HG02973 (cell line): Measurements from ENCODE around the gene EYA2.
A peak's percentile ranks its signal among the peaks of the same experiment; 100 is the strongest.

Source experiments
- ATAC-seq: cut with Tn5 transposase; IDR thresholded peaks from one replicate; pipeline ENCODE4 v1.9.1; 2021; ENCODE audit warnings: moderate library complexity; ENCODE audit not compliant: unreplicated experiment

Gene EYA2

GRCh38 chr20:46977204-46977603 lies 82.6 kb downstream of the EYA2 start:
- no peak for ATAC-seq

GRCh38 chr20:46977909-46978588 lies 83.4 kb downstream of the EYA2 start:
- no peak for ATAC-seq

- no peak for ATAC-seq
Measured at GRCh38 chr20:46978951-46979491, 84.4 kb downstream of the EYA2 start.

DNA sequence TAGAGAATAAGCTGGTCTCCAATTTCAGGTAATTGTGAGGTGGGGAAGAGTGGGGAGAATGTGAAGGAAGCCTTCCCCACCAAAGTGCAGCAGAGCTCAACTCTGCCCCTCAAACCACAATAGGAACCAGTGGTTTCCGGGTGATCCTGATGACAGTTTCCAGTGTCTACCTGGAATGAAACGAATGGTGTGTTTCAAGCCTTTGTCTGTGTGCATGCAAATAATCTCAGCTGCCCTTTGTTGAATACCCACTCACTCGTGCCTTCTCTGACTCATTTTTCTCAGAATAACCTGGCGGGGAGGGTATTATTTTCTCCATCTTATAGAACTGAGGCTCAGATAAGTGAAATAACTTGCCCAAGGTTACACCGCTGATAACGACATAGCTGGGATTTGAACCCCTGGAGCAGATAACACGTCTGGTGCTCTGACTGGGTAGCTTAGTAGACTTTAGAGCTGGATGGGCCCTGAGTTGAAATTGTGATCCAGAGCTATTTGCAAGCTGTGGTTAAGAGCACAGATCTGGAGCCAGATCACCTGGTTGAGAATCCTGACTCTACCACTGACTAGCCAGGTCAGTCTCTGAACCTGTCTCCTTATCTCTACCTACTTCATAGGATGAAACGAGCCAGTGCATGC lies 85.1 kb downstream of the EYA2 start:
- no peak for ATAC-seq

DNA sequence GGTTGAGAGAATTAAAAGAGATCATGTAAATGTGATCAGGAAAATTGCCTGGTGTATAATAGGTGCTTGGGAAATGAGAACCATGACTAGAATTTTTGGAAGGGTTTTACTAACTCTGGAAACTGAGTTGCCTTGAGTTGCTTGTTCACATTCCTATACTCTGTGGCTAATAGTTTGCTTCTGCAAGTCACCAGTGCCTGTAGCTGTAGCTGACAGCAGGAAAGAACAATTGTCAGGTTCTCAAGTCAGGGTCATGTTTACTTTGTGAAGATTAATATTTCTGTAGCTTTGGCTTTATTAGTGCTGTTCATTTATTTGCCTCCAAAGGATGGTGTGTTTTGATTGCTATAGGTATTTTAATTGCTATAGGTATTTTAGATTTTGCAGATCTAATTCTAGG lies 86.5 kb downstream of the EYA2 start:
- no peak for ATAC-seq

DNA sequence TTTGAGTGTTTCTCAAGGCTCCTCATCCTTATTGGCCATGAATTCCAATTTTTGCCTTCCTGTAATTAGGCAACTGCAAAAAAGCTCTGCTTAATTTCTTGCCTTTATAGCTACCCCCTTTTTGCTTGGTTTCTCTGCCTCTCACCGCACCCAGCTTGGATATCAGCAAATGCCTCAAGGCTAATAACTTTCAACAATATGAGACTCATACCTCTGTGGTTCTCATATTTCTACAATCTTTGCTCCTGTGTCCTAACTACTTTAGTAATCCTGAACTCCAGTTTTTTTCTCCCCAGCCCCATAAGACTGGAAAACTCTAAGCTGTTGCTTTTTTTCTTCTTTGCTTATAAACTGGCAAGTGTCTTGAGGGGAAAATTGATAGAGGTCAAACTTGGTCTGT lies 88.8 kb downstream of the EYA2 start:
- ATAC-seq, result no peak

DNA sequence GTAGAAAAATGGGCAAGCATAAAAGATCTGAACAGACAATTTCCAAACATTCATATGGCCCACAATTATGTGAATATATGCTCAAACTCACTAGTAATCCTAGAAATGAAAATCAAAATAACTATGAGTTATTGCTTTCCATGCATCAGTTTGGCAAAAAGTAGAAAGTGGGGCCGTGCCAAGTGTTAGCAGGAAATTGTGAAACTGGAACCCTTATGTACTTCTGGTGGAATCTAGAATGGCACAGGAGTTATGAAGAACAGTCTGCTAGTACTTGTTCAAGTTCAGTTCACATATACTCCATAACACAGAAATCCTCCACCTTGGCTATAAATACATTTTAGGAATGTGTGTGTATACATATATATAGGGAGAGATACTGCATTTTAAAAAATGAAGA lies 89.8 kb downstream of the EYA2 start:
- ATAC-seq, result no peak

DNA sequence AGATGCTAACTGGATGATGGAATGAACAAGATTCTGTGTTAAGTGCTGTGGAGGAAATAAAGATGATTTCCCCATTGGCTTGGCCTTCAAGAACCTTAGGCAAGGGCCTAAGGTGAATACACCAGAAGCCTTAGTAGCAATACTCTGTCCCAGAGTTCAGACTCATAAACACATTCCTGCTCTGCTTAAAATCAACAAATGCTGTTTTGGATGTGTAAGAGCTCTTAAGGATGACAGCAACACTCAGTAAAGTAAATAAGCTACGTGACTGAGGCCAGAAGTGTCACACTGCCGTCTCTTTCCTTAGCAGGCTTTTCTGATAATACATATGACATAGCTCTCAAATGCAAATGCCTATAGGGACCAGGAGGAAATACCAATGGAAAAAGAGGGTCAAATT lies 90.6 kb downstream of the EYA2 start:
- no peak for ATAC-seq

DNA sequence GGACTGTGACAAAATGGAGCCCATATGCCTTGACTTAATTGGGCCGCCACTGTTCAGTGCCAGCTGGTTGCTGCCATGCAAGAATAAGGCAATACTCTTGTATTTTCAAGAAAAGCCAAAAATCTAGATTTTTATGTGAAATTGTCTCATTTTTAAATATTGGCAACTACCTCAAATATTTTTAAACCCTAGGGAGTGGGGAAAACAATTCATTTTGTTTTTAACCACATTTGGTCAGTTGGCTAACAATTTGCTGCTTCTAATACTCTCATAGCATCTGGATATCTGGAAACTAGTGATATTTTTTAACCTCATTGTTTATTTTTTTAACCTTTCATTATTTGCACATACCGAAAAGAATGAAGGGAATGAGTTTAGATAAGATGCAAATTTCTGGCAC lies 91.0 kb downstream of the EYA2 start:
- ATAC-seq, result no peak

GRCh38 chr20:46987001-46987400 lies 92.4 kb downstream of the EYA2 start:
- no peak for ATAC-seq

DNA sequence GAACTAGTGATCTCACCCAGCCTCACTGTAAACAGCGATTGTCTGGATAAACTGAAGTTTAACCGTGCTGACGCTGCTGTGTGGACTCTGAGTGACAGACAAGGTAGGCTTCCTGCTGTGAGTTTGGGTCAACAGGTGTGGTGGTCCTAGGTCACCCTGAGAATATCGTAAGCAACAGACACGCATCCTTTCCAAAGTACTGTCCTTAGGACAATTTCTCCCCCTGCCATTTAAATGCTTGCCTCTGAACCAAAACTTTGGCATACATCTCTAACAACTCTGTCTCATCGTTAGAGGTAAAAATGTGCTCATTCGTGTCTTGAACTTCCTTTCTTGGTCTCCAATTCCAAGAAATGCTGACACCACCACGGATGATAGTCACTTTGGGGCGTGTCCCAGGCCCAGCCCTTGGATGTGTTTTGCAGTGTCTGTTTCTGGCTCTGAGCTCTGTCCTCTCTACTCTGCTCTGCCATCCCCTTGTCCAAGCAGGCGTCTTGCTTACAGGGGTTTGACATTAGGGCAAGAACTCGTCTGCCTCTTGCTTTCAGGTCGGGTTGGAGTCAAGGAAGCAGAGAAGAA lies 95.5 kb downstream of the EYA2 start:
- no peak for ATAC-seq

DNA sequence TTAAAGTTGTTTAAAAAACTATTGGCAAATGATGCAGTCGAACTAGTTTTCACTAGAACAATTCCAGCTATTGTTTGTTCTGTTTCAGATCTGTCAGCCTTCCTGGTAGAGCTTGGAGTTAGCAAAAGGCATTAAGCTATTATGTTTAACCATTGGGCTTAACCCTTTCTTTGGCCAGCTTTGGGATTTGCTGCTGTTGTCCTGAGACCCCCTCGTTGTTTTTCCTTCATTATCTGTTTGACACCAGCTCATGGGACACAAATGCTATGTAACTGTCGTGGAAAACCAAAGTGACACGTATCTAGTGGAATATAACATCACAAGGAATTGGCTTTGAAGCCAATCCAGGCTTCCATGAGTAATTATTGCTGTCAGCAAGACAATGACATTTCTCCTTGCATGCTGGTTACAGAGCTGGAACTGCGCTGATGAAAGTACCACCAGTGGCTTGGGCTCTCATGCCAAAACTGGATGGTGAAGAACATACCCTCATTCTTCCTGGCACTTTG lies 96.0 kb downstream of the EYA2 start:
- no peak for ATAC-seq

DNA sequence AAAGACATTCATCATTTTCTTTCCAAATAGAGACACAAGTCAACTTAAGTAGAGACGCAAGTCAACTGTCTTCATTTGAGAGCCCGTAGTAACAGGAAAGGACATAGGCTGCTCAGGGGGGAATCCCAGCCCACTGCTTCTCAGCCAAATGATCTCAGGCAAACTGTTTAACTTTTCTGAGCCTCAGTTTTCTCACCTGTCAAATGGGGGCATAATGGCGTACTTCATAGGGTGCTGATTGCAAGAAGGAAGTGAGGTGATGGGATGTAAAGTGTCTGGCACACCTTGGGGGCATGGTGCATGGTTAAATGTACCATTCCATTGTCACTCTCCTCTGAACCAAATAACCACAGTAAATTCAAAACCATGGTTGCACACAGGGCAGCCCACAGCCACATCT lies 96.5 kb downstream of the EYA2 start:
- no peak for ATAC-seq

DNA sequence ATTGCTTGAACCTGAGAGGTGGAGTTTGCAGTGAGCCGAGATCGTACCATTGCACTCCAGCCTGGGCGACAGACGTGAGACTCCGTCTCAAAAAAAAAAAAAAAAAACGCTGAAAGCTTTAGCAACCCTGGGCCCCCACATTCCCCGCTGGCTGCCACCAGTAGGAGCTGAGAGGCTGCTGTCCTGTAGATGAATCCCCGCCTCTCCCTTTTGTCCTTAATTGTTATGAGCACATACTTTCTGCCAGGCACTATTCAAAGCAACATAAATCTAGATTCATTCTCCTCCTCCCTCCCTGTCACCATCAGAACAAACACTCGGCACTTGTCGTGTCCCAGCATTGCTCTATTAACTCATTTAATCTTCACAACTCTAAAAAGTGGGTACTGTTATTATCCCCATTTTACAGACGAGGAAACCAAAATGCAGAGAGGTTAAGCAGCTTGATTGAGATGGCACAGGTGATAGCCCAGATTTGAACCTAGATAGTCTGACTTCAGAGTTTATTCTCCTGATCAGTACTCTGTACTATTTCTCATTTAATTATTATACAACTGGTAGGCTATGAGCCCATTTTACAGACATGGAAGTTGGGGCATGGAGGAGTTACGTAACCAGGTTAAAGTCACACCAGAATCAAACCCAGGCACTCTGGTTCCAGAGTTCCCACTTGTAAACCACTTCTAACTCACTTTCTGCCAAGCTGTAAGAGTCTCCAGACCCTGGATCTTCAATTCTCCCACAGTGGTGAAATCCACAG lies 97.4 kb downstream of the EYA2 start:
- ATAC-seq, result no peak

GRCh38 chr20:46992640-46993035 lies 98.0 kb downstream of the EYA2 start:
- ATAC-seq, result no peak

DNA sequence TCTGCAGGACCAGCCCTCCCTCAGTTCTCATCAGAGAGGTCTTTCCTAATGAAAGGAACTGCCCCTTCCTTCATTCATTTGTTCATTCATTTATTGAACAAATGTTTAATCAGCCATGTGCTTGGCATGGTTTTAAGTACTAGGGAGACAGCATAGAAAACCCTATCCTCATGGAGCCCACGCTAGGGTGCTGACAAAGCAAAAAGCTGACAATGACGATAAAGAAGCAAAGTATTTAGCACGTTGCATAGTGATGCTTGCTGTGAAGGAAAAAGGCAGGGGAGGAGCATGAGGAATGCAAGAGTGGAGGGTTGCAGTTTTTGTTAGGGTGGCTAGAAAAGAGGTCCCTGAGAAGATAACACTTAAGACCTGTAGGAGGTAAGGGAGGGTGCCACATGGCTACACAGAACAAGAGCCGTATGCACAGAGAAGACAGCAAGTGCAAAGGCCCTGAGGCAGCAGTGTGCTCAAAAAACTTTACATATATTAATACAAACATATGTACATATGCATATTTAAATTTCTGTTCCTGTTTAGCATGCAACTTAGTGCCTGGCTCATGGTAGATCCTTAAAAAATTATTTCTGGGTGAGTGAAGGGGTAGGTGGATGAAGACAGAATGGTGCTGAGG lies 98.9 kb downstream of the EYA2 start:
- no peak for ATAC-seq

- peak; percentile 92 for ATAC-seq
Measured at GRCh38 chr20:46994341-46994740, 99.7 kb downstream of the EYA2 start.

- ATAC-seq, result no peak
Measured at GRCh38 chr20:46995561-46996142, 101.0 kb downstream of the EYA2 start.

- ATAC-seq, result no peak
Measured at GRCh38 chr20:46997187-46997586, 102.5 kb downstream of the EYA2 start.

GRCh38 chr20:46998477-46999240 lies 104.0 kb downstream of the EYA2 start:
- ATAC-seq, result no peak
